GM19240 (cell line): Measurements from ENCODE around the gene PDGFA.
"Not testable (repeated sequence)": the region's sequence is repeated elsewhere in the genome, so short reads cannot be mapped to it uniquely, and the experiment has no call there.

ENCODE experiments used
- DNase-seq: peaks from one replicate; pipeline ENCODE4 v3.0.0; 2011; ENCODE audit warnings: low spot score; ENCODE audit not compliant: insufficient read length

Gene PDGFA

DNA sequence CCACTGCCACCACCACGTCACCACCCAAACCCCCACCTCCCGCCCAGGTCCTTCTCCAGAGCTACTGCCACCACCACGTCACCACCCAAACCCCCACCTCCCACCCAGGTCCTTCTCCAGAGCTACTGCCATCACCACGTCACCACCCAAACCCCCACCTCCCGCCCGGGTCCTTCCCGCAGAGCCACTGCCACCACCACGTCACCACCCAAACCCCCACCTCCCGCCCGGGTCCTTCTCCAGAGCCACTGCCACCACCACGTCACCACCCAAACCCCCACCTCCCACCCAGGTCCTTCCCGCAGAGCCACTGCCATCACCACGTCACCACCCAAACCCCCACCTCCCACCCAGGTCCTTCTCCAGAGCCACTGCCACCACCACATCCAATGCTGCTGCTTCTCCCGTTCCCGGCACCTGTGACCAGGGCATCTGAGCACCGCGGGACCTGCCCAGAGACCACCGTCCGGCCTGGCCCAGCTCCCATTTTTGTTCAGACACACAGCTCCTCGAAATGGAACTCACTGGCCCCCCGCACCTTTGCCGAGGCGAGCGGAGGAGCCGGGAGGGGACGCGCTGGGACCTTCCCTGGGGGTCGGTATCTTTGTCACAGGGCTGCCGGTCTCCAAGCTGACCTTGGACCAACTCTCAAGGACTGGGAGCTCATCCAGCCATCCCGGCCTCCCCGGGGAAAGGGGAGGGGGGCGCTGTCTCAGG is 32.7 kb upstream of the PDGFA start:
- not testable (repeated sequence) for DNase-seq

DNA sequence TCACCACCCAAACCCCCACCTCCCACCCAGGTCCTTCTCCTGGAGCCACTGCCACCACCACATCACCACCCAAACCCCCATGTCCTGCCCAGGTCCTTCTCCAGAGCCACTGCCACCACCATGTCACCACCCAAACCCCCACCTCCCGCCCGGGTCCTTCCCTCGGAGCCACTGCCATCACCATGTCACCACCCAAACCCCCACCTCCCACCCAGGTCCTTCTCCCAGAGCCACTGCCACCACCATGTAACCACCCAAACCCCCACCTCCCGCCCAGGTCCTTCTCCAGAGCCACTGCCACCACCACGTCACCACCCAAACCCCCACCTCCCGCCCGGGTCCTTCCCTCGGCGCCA is 31.9 kb upstream of the PDGFA start:
- not testable (repeated sequence) for DNase-seq

DNA sequence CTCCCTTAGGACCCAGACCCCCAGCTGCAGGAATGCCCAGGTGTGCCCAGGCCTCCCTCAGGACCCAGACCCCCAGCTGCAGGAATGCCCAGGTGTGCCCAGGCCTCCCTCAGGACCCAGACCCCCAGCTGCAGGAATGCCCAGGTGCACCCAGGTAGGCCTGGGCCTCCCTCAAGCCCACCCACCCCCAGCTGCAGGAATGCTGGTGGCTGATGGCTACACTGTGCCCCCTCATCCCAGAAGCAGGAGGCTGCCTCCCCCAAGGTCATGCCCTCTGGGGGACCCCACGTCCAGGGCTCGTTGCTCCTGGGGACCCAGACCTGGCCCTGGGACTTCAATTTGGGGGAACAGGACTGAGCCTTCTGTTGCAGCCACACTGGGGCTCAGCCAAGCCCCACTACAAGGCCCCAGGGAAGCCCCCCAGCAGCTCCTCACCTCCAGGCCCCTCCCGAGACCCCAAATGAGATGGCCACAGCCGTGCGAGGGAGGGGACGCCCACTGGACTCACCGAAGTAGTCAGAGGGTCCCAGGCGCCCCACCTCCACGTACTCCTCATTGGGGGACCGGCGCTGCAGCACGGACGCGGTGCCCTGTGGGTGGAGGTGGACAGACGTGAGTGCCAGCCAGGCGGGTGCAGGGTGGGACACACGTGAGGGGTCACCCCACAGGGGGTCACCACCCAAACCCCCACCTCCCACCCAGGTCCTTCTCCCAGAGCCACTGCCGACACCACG is 31.4 kb upstream of the PDGFA start:
- no peak for DNase-seq

GRCh38 chr7:549891-550625 is 30.4 kb upstream of the PDGFA start:
- no peak for DNase-seq

GRCh38 chr7:549066-549890 is 29.6 kb upstream of the PDGFA start:
- no peak for DNase-seq

GRCh38 chr7:548401-548800 is 28.8 kb upstream of the PDGFA start:
- DNase-seq, result no peak

DNA sequence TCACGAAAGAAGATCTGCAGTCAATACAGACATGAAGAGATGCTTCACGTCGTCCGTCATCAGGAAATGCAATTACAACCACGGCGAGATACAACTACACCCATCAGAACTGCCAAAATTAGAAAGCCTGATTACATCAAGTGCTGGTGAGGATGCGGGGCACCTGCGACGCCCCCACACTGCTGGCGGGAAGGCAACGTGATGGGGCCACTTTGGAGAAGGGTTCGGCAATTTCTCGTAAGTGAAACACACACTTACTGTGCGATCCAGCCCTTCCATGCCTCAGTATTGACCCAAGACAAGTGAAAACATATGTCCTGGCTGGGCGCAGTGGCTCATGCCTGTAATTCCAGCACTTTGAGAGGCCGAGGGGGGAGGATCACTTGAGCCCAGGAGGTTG is 25.8 kb upstream of the PDGFA start:
- no peak for DNase-seq

DNA sequence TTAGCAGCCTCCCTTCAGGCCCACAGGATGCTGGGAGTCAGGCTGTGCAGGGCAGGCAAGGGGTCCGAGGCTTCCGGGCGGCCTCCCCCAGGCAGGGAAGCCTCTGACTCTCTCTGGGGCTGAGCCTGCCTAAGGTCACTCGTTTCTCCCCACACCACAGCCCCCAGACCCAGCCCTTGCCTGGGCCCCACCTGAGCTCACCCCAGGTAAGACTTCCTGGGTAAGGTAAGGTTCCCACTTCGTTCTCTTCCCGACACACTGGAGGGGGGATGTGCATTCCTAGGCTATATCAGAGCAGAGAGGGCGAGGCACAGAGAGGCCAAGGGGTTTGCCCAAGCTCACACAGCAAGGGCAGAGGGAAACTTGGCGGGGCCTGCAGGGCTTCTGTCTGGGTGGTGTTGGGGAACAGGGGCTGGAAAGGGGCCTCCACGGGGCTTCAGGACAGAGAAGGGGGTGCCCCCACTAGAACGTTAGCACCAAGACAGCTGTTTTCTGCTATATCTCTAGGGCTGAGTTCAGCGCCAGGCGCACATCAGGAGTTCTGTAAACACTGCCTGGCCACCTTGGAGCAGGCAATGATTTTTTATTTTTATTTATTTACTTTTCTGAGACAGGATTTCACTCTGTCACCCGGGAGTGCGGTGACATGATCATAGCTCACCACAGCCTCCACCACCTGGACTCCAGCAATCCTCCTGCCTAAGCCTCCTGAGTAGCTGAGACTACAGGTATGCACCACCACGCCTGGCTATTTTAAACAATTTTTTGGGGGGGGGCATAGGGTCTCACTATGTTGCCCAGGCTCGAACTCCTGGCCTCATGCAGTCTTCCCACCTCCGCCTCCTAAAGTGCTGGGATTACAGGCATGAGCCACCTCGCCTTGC is 24.9 kb upstream of the PDGFA start:
- DNase-seq, result no peak

DNA sequence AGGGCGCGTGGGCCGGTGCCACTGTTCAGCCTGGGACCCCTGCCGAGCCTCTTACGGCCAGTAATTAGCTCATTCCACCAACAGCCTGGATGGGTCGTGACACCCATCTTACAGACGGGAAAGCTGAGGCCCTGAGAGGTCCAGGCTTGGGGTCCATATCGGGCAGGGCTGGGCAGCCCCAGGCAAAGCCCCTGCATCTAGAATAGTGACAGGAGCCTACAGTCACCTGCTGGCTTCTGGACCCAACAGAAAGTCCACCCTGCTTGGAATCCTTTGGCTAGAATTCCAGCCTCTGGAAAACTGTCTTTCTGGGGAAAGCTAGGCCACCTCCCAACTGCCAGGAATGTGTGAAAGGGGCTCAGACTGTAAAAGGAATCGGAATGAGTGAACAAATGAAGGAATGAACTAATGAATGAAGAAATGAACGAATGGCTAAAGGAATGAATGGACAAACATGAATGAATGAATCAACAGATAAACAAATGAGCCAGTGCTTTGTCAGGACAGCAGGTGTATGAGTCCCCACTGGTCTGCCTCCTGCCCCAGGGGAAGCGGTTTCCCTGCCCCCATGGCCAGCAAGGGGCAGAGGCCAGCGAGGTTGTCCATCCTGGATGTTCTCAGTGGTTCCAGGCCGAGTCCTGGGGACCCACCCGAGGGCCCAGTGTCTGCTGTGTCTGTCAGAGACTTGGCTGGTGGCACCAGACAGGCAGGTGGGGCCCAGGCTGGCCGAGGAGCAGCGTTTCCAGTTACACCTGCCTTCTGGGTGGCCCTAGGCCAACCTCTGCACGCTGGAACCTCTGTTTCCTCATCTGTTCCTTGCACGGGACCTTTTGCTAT is 24.1 kb upstream of the PDGFA start:
- no peak for DNase-seq

- DNase-seq, result no peak
Measured at GRCh38 chr7:542713-543500, 23.3 kb upstream of the PDGFA start.

GRCh38 chr7:542131-542712 is 22.6 kb upstream of the PDGFA start:
- DNase-seq, result no peak

- no peak for DNase-seq
Measured at GRCh38 chr7:541661-542060, 22.0 kb upstream of the PDGFA start.

DNA sequence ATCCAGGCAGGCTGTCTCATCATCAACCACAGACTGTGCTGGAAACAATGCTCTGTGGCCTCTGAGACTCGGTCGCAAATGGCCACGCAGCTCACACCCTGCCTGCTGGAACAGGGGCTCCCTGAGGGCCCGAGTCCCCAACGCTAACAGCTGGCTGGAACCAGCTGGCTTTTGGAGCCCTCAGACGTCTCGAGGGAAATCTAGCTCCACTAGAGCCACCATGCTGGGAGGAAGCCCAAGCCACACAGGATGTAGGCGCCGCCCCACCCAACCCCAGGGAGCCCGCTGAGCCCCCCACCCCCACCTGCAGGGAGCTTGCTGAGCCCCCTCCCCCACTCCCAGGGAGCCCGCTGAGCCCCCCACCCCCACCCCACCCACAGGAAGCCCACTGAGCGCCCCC is 21.4 kb upstream of the PDGFA start:
- no peak for DNase-seq

DNA sequence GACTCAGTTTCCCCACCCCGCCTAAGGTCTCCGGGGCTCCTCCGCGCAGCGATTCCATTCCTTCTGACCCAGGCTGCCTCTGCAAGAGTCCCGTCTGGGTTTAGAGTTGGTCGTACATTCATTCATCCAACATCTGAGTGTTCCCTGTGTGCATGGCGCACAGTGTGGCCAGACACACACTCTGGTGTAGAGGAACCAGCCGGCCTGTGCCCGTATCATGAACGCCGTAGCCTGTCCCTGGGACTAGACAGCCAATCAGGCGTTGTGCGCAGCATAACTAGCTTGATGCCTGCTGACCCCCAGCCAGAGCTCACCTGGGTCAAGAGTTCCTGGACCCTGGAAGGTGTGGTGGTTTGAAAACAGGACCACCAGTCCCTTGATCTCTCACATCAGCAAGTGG is 20.9 kb upstream of the PDGFA start:
- no peak for DNase-seq

DNA sequence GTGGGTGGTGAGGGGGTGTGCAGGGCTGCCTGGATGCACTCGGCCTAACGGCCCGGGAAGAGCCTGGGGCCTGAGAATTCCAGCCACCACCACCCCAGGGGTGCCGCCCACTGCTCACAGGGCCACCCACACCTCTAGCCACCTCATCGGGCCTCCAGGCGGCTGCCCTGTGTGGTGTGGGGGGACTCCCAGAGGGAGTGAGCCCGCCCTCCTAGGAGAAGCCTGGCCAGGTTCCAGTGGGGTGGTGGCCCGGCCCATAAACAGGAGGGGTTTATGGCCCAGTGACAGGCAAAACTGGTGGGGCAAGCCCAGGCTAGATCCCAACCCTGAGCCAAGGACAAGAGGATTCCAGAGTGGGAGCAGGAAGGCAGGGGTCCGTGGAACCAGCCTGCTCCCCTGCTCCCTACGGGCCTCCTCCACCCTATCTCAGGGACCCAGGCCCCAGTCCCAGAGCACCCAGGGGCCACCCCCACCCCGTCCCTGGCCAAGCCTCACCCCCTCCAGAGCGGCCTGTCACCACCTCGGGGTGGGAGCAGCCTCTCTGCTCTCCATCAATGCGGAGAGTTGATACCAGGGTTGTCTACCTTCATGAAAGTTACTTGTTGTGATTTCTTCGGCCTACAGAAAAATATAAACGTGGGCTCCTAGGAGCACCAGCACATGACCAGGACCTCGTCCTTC is 20.2 kb upstream of the PDGFA start:
- no peak for DNase-seq

DNA sequence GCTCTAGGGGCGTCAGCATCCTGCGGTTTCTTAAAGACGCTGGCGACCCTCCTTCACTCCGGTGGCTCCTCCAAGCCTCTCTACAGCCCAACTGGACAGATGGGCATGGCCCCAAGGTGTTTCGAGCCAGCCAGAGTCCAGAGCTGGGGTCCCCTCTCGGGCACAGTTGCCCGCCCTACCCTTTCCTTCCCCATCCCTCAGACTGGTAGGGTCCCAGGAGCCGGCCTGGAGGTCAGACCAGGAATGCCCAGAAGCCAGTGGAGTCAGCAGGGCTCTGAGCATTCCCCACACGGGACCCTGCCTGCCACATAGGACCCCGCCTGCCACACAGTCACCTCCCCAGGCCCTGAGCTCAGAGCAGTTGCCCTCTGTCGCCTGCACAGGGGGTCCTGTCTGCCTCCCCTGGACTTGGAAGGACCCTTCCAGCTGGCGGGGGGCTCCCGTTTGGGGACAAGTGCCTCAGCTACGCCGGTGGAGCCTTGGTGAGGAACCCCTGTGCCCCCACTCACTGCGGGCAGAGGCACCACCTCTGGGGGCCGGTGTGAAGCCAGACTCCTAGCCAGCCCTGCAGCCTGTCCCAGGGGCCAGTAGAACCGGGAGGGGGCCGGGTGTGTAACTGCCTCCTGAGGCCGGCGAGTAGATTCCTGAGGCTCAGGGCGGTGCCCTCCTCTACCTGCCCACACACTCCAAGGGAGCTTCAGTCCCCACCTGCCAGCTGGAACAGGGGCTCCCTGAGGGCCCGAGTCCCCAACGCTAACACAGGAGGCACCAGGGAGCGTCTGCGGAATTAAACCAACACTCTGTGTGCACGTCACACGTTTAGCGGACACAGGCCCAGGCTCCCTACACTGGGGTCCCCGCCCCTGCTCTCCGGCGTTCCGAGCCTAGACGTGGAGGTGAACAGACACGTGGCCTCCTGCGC is 19.4 kb upstream of the PDGFA start:
- no peak for DNase-seq
